ENCODE measurements around the gene KLHL5.

- TF ChIP-seq CTCF (IDR thresholded peaks at IDR 0.05) (no peak), POLR2A (IDR thresholded peaks at IDR 0.05) (no peak)
These were observed 34.8 kb downstream of the KLHL5 start for GRCh38 chr4:39096847-39097246.

All from transverse colon (tissue), 3 donors.